GM12873 (cell line): ENCODE measurements around the gene EXOC3.

Experiments
- TF ChIP-seq, protein P1 (sequence below): IDR thresholded peaks from 2 replicates; pipeline ENCODE4 v1.5.1; 2012; ENCODE audit warnings: low read depth, mild to moderate bottlenecking, moderate library complexity, low read length, control low read depth; ENCODE audit not compliant: insufficient read depth; ENCODE audit errors: missing control alignments

Gene EXOC3

DNA sequence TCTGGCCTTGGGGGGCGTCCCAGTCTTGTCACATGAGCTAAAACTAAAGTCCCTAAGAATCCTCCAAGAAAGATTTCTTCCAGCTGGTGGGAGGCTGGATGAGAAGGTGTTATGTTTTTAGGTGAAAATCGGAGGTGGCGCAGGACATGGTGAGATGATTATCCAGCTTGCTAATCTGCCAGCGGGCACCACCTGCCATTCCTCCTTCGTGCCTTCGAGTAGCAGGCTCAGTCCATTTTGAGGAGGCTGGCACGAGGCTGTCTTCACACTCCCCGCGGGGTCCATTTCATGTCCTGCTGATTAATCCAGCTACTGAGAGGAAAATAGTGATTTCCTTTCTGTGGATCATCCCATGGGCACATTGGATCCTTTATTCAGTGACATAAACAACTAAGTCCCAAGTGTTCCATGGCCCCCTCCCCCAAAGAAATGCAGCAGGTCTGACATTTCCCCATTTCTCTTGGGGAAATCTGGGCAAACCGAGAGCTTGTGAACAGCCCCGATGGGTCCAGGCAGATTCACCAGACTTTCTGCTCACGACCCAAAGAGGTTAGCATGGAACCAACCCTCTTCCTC, 38.2 kb upstream of the EXOC3 start:
- TF ChIP-seq, protein P1, sequence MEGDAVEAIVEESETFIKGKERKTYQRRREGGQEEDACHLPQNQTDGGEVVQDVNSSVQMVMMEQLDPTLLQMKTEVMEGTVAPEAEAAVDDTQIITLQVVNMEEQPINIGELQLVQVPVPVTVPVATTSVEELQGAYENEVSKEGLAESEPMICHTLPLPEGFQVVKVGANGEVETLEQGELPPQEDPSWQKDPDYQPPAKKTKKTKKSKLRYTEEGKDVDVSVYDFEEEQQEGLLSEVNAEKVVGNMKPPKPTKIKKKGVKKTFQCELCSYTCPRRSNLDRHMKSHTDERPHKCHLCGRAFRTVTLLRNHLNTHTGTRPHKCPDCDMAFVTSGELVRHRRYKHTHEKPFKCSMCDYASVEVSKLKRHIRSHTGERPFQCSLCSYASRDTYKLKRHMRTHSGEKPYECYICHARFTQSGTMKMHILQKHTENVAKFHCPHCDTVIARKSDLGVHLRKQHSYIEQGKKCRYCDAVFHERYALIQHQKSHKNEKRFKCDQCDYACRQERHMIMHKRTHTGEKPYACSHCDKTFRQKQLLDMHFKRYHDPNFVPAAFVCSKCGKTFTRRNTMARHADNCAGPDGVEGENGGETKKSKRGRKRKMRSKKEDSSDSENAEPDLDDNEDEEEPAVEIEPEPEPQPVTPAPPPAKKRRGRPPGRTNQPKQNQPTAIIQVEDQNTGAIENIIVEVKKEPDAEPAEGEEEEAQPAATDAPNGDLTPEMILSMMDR = no peak

DNA sequence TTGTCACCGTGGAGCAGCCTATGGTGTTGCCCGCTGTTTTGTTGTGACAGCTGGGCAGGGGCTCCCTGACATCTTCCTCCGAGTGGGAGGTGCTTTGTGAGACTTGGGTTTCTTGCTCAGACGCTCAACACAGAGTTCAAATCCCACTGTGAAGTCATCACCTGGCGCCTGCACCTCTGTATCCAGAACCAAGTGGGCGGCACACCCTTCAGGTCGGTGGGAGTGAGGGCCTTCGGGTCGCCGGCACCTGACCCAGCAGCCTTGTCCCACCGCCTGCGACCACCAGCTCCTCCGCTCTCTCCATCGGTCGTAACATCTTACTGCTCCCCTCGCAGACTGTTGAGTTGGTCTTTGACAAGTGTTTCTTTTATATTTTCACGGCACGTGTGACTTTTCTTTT, 37.6 kb upstream of the EXOC3 start:
- TF ChIP-seq, protein P1 = no peak

DNA sequence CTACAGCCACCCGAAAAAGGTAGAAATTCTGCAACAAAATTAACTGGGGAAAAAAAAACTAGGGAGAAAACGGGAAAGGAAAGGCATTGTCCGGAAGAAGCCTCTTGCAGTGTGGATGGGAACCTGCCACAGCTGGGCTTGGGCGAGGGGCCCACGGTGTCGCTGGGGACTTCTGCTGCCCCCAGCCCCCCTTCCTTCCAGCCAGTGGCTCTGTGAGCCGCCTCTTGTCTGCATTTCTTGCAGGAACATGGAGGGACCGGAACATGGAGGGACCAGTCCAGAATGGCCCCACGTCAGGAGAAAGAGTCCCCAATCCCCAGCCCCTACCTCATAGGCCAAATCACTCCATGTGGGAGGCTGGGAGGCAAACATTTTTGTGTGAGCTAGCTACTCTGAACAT, 36.9 kb upstream of the EXOC3 start:
- TF ChIP-seq, protein P1 = no peak

GRCh38 chr5:407051-407450, 35.9 kb upstream of the EXOC3 start:
- TF ChIP-seq, protein P1 = no peak

- TF ChIP-seq, protein P1 = no peak
These were observed 35.1 kb upstream of the EXOC3 start for GRCh38 chr5:407801-408268.

DNA sequence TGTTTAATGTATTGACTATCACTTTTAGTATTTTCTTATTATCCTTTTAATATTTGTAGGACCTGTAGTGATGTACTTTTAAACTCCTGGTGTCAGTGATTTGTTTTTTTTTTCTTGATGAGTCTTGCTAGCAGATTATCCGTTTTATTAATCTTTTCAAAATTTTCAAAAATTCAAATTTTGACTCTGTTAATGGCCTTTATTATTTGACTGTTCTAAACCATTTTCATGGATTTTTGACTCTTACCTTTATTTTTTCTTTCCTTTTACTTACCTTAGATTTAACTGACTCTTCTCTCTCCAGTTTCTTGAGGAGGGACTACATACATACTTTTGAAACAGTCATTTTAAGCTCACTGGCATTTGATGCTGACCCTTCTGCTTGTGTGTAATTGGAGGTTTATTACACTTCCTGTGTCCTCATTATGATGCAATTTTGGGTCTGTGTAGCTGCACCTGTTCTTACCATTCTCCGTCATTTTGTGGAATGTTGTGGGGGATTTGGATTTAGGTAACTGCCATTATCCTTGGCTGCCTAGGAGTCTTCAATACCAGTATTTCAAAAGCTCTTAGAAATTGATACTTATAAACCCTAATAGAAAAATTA, 32.0 kb upstream of the EXOC3 start:
- TF ChIP-seq, protein P1 = no peak

GRCh38 chr5:411728-412127, 31.2 kb upstream of the EXOC3 start:
- TF ChIP-seq, protein P1 = no peak
